Measurements from ENCODE around the gene PRRX1. TPM values are rescaled to one million over a fixed set of nuclear protein-coding genes. Genes with fewer than 3 reads are reported as not detected.

Gene PRRX1
- total and polyA plus RNA-seq, 2 of the 13 experiments (the other 11 are each of a cell fraction or from before 2014, with no cell fraction given), result not detected

- WGBS (ENCODE audit: low lambda C conversion rate), result 2% methylated on average over 2 of the region's 2 CpGs
- Histone ChIP-seq H3K9ac (ENCODE audit: insufficient read depth, low read depth, low read length) (no peak overlapping the region), H2AFZ (ENCODE audit: low read length) (no peak overlapping the region), H3K27me3 (ENCODE audit: control insufficient read depth in 1 of 2, insufficient read depth in 2 of 2, low read length in 2 of 2) (peaks cover 1 to 37% of the 10 kb centered on the region in 2 experiments; a peak in 3 of 5 replicates), H3K4me1 (ENCODE audit: insufficient read depth, low read length) (no peaks in the 10 kb centered on the region), H3K9me3 (ENCODE audit: low read length) (no peaks in the 10 kb centered on the region), H3K27ac (ENCODE audit: extremely low read length, insufficient read depth, low read length) (no peak overlapping the region), H3K79me2 (ENCODE audit: insufficient read depth, low read length) (no peaks in the 10 kb centered on the region), H3K4me3 (replicated peaks in 1 of 3; ENCODE audit: insufficient read depth in 1 of 3, low read depth in 2 of 3, low read length in 3 of 3) (no peak overlapping the region), H4K20me1 (ENCODE audit: insufficient read depth, low read length) (no peaks in the 10 kb centered on the region), H3K4me2 (ENCODE audit: low read depth, low read length) (no peak overlapping the region), H3K36me3 (replicated peaks in 1 of 2; ENCODE audit: control insufficient read depth in 1 of 2, insufficient read depth in 2 of 2, low read length in 2 of 2) (no peaks in the 10 kb centered on the region)
- ATAC-seq (no peak), FAIRE-seq (no peak), DNase-seq (ENCODE audit: low spot score) (no peak)
- intact Hi-C loops (cut with micrococcal nuclease; ENCODE audit: unreplicated experiment), result no loop called here
- ChIA-PET CTCF (ENCODE audit: low intra/inter-chr PET ratio, low total read pairs) (no interaction called here), POLR2A (no interaction called here)
- in situ Hi-C loops (cut with HindIII; ENCODE audit: extremely low pct_ligation_motif_present, low pct_unique_long_range_greater_than_20kb), result no loop called here
- TF ChIP-seq NFKB2 (CRISPR knock-in tag; IDR thresholded peaks at IDR 0.05; ENCODE audit: borderline replicate concordance), result no peak
- no peak for TF ChIP-seq ZNF121 (CRISPR knock-in tag; IDR thresholded peaks at IDR 0.05)
- no peak for TF ChIP-seq NFYB (CRISPR knock-in tag; IDR thresholded peaks at IDR 0.05)
- TF ChIP-seq ZNF333 (CRISPR knock-in tag; IDR thresholded peaks at IDR 0.05; ENCODE audit: borderline replicate concordance), result no peak
- TF ChIP-seq ZSCAN9 (CRISPR knock-in tag; IDR thresholded peaks at IDR 0.05; ENCODE audit: borderline replicate concordance), result no peak
- TF ChIP-seq CBX5 (CRISPR knock-in tag; IDR thresholded peaks at IDR 0.05; ENCODE audit: borderline replicate concordance), result no peak
- no peak for TF ChIP-seq ZNF335 (CRISPR knock-in tag; IDR thresholded peaks at IDR 0.05)
- TF ChIP-seq ARID3A (IDR thresholded peaks at IDR 0.05; ENCODE audit: low read depth, low read length), result no peak
- no peak for TF ChIP-seq SETDB1 (CRISPR knock-in tag; IDR thresholded peaks at IDR 0.05; ENCODE audit: borderline replicate concordance)
- no peak for TF ChIP-seq HNRNPLL (IDR thresholded peaks at IDR 0.05; ENCODE audit: low read depth, low read length, poor library complexity, severe bottlenecking)
- no peak for TF ChIP-seq ZNF724P (CRISPR knock-in tag; IDR thresholded peaks at IDR 0.05; ENCODE audit: borderline replicate concordance)
- BruUV-seq (replicated peaks), result no TSS peak
Measured at GRCh38 chr1:170672316-170672715, 8.4 kb downstream of the PRRX1 start.

All from HepG2 (cell line).